Ovary (tissue), 3 donors: Measurements from ENCODE around the gene TMUB1.

Source experiments
- POLR2A ChIP-seq: fragments of 450-650 bp; IDR thresholded peaks from one replicate; pipeline ENCODE4 v1.6.1; 2017; ENCODE audit warnings: antibody characterized with exemption, mild to moderate bottlenecking, moderate library complexity
- TF ChIP-seq, protein P1 (sequence below), 3 donors: fragments of 450-650 bp in 2 of 3; fragments of 200-600 bp in 1 of 3; IDR thresholded peaks; one replicate each; pipeline versions ENCODE4 v1.5.1 to v1.8.0; 2016 to 2022; ENCODE audit warnings: antibody characterized with exemption in 3 of 3, mild to moderate bottlenecking in 1 of 3
- donor health status: DM: no; HTN: no; CAD: no.

- TF ChIP-seq, protein P1, sequence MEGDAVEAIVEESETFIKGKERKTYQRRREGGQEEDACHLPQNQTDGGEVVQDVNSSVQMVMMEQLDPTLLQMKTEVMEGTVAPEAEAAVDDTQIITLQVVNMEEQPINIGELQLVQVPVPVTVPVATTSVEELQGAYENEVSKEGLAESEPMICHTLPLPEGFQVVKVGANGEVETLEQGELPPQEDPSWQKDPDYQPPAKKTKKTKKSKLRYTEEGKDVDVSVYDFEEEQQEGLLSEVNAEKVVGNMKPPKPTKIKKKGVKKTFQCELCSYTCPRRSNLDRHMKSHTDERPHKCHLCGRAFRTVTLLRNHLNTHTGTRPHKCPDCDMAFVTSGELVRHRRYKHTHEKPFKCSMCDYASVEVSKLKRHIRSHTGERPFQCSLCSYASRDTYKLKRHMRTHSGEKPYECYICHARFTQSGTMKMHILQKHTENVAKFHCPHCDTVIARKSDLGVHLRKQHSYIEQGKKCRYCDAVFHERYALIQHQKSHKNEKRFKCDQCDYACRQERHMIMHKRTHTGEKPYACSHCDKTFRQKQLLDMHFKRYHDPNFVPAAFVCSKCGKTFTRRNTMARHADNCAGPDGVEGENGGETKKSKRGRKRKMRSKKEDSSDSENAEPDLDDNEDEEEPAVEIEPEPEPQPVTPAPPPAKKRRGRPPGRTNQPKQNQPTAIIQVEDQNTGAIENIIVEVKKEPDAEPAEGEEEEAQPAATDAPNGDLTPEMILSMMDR (IDR thresholded peaks at IDR 0.05): no peak
- no peak for TF ChIP-seq POLR2A
These were observed 46.8 kb upstream of the TMUB1 start for GRCh38 chr7:151129960-151130591.
